ENCODE data around the gene HMOX1.

GRCh38 chr22:35369996-35370395 lies 10.9 kb upstream of the HMOX1 start:
- TF ChIP-seq, protein P1, sequence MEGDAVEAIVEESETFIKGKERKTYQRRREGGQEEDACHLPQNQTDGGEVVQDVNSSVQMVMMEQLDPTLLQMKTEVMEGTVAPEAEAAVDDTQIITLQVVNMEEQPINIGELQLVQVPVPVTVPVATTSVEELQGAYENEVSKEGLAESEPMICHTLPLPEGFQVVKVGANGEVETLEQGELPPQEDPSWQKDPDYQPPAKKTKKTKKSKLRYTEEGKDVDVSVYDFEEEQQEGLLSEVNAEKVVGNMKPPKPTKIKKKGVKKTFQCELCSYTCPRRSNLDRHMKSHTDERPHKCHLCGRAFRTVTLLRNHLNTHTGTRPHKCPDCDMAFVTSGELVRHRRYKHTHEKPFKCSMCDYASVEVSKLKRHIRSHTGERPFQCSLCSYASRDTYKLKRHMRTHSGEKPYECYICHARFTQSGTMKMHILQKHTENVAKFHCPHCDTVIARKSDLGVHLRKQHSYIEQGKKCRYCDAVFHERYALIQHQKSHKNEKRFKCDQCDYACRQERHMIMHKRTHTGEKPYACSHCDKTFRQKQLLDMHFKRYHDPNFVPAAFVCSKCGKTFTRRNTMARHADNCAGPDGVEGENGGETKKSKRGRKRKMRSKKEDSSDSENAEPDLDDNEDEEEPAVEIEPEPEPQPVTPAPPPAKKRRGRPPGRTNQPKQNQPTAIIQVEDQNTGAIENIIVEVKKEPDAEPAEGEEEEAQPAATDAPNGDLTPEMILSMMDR (IDR thresholded peaks at IDR 0.05): no peak
- TF ChIP-seq POLR2A (IDR thresholded peaks at IDR 0.05): no peak

Measured in breast epithelium (tissue), 3 donors.